HepG2 (cell line): ENCODE results near the gene IL17RC. TPM values are rescaled to one million over a fixed set of nuclear protein-coding genes. Genes with fewer than 3 reads are reported as not detected.

Experiments
- ARNTL ChIP-seq: sonication (generic); formaldehyde crosslinking; IDR thresholded peaks from 2 replicates; pipeline ENCODE4 v1.4.0; 2020; ENCODE audit warnings: mild to moderate bottlenecking, missing genetic modification reagents
- FOSL1 ChIP-seq: sonication (generic); formaldehyde crosslinking; IDR thresholded peaks from 2 replicates; pipeline ENCODE4 v1.9.0; 2021; ENCODE audit warnings: missing genetic modification reagents, borderline replicate concordance
- GLI4 ChIP-seq: sonication (generic); formaldehyde crosslinking; IDR thresholded peaks from 2 replicates; pipeline ENCODE4 v1.5.1; 2020; ENCODE audit warnings: missing genetic modification reagents, mild to moderate bottlenecking, moderate library complexity, borderline replicate concordance
- JUNB ChIP-seq: sonication (generic); formaldehyde crosslinking; IDR thresholded peaks from 2 replicates; pipeline ENCODE4 v1.8.0; 2022; ENCODE audit warnings: missing genetic modification reagents, mild to moderate bottlenecking, borderline replicate concordance
- MIXL1 ChIP-seq: IDR thresholded peaks from 2 replicates; pipeline ENCODE4 v1.6.1; 2016
- MTF2 ChIP-seq: sonication (generic); formaldehyde crosslinking; IDR thresholded peaks from 2 replicates; pipeline ENCODE4 v1.5.0; 2020; ENCODE audit warnings: missing genetic modification reagents, borderline replicate concordance
- NFIB ChIP-seq: sonication (generic); formaldehyde crosslinking; IDR thresholded peaks from 2 replicates; pipeline ENCODE4 v1.9.0; 2021; ENCODE audit warnings: missing genetic modification reagents, mild to moderate bottlenecking, borderline replicate concordance
- NR2C2 ChIP-seq: sonication (generic); formaldehyde crosslinking; IDR thresholded peaks from 2 replicates; pipeline ENCODE4 v1.4.0; 2020; ENCODE audit warnings: missing genetic modification reagents, mild to moderate bottlenecking, moderate library complexity, borderline replicate concordance
- NRL ChIP-seq: sonication (generic); formaldehyde crosslinking; IDR thresholded peaks from 2 replicates; pipeline ENCODE4 v1.5.0; 2020; ENCODE audit warnings: missing genetic modification reagents, mild to moderate bottlenecking, moderate library complexity, borderline replicate concordance
- RELA ChIP-seq: sonication (generic); formaldehyde crosslinking; IDR thresholded peaks from 2 replicates; pipeline ENCODE4 v1.4.0; 2020; ENCODE audit warnings: missing genetic modification reagents
- SRSF9 ChIP-seq: fragments of 200-400 bp; formaldehyde crosslinking; IDR thresholded peaks from 2 replicates; pipeline ENCODE4 v1.6.1; 2018; ENCODE audit warnings: borderline replicate concordance, mild to moderate bottlenecking, low read depth, low read length; ENCODE audit not compliant: insufficient read depth, poor library complexity, severe bottlenecking
- TRIM24 ChIP-seq: sonication (generic); formaldehyde crosslinking; IDR thresholded peaks from 2 replicates; pipeline ENCODE4 v1.8.0; 2022; ENCODE audit warnings: mild to moderate bottlenecking, missing genetic modification reagents
- ZBED4 ChIP-seq: sonication (generic); formaldehyde crosslinking; IDR thresholded peaks from 2 replicates; pipeline ENCODE4 v1.4.0; 2020; ENCODE audit warnings: missing genetic modification reagents, borderline replicate concordance
- ZBTB25 ChIP-seq: IDR thresholded peaks from 2 replicates; pipeline ENCODE4 v1.6.1; 2018; ENCODE audit warnings: missing genetic modification reagents
- ZNF276 ChIP-seq: sonication (generic); formaldehyde crosslinking; IDR thresholded peaks from 2 replicates; pipeline ENCODE4 v1.4.0; 2020; ENCODE audit warnings: mild to moderate bottlenecking, low read depth, missing genetic modification reagents
- ZNF34 ChIP-seq: sonication (generic); formaldehyde crosslinking; IDR thresholded peaks from 2 replicates; pipeline ENCODE4 v1.4.0; 2020; ENCODE audit warnings: mild to moderate bottlenecking, missing genetic modification reagents, borderline replicate concordance
- ZNF414 ChIP-seq: sonication (generic); formaldehyde crosslinking; IDR thresholded peaks from 2 replicates; pipeline ENCODE4 v1.5.0; 2020; ENCODE audit warnings: missing genetic modification reagents
- ZNF431 ChIP-seq: sonication (generic); formaldehyde crosslinking; IDR thresholded peaks from 2 replicates; pipeline ENCODE4 v1.9.0; 2022; ENCODE audit warnings: missing genetic modification reagents, low read depth, mild to moderate bottlenecking, borderline replicate concordance
- ZNF484 ChIP-seq: sonication (generic); formaldehyde crosslinking; IDR thresholded peaks from 2 replicates; pipeline ENCODE4 v1.5.1; 2020; ENCODE audit warnings: mild to moderate bottlenecking, low read depth, missing genetic modification reagents, borderline replicate concordance
- ZSCAN20 ChIP-seq: sonication (generic); formaldehyde crosslinking; IDR thresholded peaks from 2 replicates; pipeline ENCODE4 v1.4.0; 2020; ENCODE audit warnings: missing genetic modification reagents, mild to moderate bottlenecking, borderline replicate concordance
- polyA plus RNA-seq, 8 experiments: library from polyadenylated mRNA; depleted of rRNA in 3 of 8; stranded (reverse) in 7 of 8; unstranded in 1 of 8; fragments of >200 nt; fragmentation: Illumina TruSeq in 4 of 8; extraction: Trizol in 4 of 8; gene quantifications; 2 replicates each; pipeline versions ENCODE4 v1.2.1 to v1.2.3, GENCODE V29; 2011 to 2016; ENCODE audit warnings: low read depth in 4 of 8, missing spikeins in 1 of 8, mixed read lengths in 1 of 8; ENCODE audit not compliant: insufficient read depth in 1 of 8
- total RNA-seq, 5 experiments: library from RNA; depleted of rRNA; stranded (reverse); fragments of >200 nt; fragmentation: Illumina TruSeq; extraction: Trizol; gene quantifications; 2 replicates each; pipeline ENCODE4 v1.2.3, GENCODE V29; 2016; ENCODE audit warnings: low read depth in 1 of 5

Gene IL17RC
- total and polyA plus RNA-seq, 2 of the 13 experiments (the other 11 are each of a cell fraction or from before 2014, with no cell fraction given) = 20.7 to 24.0 TPM

- TF ChIP-seq ZBTB25 (CRISPR knock-in tag) = no peak; the same call in 1 of the 2 replicates
- TF ChIP-seq ZBED4 (CRISPR knock-in tag) = no peak; the same call in 1 of the 2 replicates
- no peak for TF ChIP-seq ZNF484 (CRISPR knock-in tag)
- TF ChIP-seq GLI4 (CRISPR knock-in tag) = no peak
- no peak for TF ChIP-seq FOSL1 (CRISPR knock-in tag)
- no peak for TF ChIP-seq RELA (CRISPR knock-in tag)
- TF ChIP-seq ZNF276 = 0 out of 2 replicates have a peak, but pooled peaks have one; percentile 42
- no peak for TF ChIP-seq JUNB (CRISPR knock-in tag)
- TF ChIP-seq MTF2 (CRISPR knock-in tag) = 0 out of 2 replicates have a peak, but pooled peaks have one; percentile 19
- TF ChIP-seq ZNF414 (CRISPR knock-in tag) = no peak
- no peak for TF ChIP-seq ARNTL
- no peak for TF ChIP-seq TRIM24 (CRISPR knock-in tag)
- TF ChIP-seq SRSF9 = no peak
- peak; percentile 64 for TF ChIP-seq ZSCAN20 (CRISPR knock-in tag)
- TF ChIP-seq ZNF431 (CRISPR knock-in tag) = peak; percentile 60; the same call in 1 of the 2 replicates
- no peak for TF ChIP-seq NFIB (CRISPR knock-in tag)
- TF ChIP-seq ZNF34 (CRISPR knock-in tag) = no peak; the same call in 1 of the 2 replicates
- TF ChIP-seq NRL (CRISPR knock-in tag) = no peak
- no peak; the same call in 1 of the 2 replicates for TF ChIP-seq NR2C2
- 0 out of 2 replicates have a peak, but pooled peaks have one; percentile 31 for TF ChIP-seq MIXL1
These were observed 1.4 kb upstream of the IL17RC start (continued) for GRCh38 chr3:9915254-9916141.
